Measurements from ENCODE around the gene SH3BP2. TPM values are rescaled to one million over a fixed set of nuclear protein-coding genes. Genes with fewer than 3 reads are reported as not detected.
"Not testable (repeated sequence)": the region's sequence is repeated elsewhere in the genome, so short reads cannot be mapped to it uniquely, and the experiment has no call there.

The SH3BP2 gene
- polyA plus RNA-seq, 4 donors = 20.8 to 58.7 (median 41.4) TPM

DNA sequence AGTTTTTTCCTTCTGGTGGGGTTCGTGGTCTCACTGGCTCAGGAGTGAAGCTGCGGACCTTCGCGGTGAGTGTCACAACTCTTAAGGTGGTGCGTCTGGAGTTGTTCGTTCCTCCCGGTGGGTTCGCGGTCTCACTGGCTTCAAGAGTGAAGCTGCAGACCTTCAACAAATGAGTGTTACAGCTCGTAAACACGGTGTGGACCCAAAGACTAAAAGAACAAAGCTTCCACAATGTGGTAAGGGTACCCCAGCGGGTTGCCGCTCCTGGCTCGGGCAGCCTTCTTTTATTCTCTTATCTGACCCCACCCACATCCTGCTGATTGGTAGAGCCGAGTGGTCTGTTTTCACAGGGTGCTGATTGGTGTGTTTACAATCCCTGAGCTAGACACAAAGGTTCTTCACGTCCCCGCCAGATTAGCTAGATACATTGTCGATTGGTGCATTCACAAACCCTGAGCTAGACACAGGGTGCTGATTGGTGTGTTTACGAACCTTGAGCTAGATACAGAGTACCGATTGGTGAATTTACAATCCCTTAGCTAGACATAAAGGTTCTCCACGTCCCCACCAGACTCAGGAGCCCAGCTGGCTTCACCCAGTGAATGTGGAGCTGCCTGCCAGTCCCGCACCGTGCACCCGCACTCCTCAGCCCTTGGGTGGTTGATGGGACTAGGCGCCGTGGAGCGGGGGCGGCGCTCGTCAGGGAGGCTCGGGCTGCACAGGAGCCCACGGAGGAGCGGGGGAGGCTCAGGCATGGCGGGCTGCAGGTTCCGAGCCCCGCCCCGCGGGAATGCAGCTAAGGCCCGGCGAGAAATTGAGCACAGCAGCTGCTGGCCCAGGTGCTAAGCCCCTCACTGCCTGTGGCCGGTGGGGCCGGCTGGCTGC lies 30.2 kb upstream of the SH3BP2 start:
- DNase-seq (ENCODE audit: low read depth in 4 of 4, low spot score in 2 of 4) = not testable (repeated sequence)

DNA sequence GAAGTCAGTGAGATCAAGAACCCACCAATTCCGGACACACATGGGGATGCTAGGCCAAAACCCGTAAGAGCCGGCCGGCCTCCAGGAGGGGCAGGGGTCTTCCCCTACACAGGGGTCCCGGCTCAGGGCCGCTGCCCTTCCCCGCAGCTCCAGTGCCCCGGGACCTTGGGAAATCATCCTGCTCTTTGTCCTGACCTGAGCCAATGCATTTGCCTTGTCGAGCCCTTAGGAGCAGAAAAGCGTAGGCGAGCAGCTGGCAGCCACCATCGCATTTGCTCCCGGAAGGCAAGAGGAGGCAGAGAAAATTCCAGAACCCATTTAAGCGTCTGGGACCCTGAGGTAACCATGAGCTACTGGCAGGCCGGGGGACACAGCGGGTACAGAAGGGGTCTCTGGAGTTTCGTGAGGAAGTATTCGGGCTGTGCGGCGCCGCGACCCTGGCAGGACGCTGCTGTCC lies 29.3 kb upstream of the SH3BP2 start:
- DNase-seq (ENCODE audit: low read depth in 4 of 4, low spot score in 2 of 4) = no peak

DNA sequence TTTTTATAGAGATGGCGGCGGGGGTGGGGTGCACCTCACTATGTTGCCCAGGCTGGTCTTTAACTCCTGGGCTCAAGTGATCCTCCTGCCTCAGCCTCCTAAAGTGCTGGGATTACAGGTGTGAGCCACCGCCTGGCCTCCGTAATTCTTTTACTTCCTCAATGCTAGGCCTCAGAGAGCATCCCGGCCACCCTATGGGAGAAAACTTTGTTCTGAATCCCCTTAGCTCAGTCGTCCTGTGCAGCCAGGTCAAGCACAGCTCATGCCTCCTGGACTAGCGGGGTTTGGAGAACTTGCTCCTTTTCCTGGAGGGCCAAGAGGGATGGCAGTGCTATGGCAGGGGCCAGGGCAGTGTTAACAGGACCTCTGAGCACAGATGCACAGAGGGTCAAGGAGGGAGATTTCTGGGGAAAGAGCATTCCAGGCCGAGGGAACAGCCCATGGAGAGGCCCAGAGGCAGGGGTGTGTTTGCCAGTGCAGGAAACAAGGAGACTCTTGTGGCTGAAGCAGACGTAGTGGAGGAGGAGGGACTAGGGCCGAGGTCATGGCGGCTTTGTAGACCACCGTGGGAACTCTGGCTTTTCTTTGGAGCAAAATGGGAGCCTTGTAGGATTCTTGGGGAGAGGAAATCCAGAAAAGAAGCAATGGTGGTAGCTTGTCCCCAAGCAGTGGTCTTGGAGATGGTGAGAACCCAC lies 26.9 kb upstream of the SH3BP2 start:
- DNase-seq (ENCODE audit: low read depth in 4 of 4, low spot score in 2 of 4) = no peak

- no peak for DNase-seq (ENCODE audit: low read depth in 4 of 4, low spot score in 2 of 4)
These were observed 25.7 kb upstream of the SH3BP2 start for GRCh38 chr4:2767046-2767704.

- DNase-seq (ENCODE audit: low read depth in 4 of 4, low spot score in 2 of 4) = no peak
These were observed 25.2 kb upstream of the SH3BP2 start for GRCh38 chr4:2767705-2768074.

DNA sequence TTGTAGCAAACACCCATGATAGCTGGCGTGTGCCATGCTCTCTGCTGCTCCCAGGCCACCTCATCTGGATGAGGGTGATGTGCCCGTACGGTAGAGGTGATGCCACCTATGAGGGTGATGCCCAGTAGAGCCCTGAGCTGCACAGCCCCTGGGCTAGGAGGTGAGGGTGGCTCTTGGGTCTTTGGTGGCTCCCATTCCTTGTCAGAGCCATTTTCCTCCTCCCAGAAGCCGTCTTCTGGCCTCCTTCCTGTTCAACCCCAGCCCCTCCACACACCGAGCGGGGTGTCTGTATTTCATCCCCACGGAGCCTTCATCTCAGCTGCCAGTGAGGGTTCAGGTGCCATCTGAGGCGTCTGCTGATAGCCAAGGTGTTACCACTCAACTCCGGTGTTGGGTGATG lies 24.8 kb upstream of the SH3BP2 start:
- DNase-seq (ENCODE audit: low read depth in 4 of 4, low spot score in 2 of 4) = no peak

DNA sequence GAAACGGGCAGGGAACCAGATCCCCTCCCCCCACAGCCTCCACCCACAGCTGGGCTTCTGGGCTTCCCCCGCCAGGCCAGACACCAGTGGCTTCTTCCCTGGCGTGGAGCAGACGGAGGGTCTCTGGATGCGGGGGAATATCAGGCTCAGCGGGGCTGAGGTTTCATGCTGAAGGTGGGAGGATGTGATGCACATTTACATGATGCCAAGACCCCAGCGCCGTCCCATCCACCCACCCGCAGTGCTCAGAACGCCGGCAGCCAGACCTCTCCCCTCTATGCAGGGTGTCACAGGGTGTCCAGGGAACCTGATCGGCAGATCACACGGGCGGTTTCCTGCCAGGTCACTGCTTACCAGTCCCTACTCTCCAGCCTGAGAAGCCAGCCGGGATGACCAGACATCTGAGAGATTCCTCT lies 24.0 kb upstream of the SH3BP2 start:
- no peak for DNase-seq (ENCODE audit: low read depth in 4 of 4, low spot score in 2 of 4)

DNA sequence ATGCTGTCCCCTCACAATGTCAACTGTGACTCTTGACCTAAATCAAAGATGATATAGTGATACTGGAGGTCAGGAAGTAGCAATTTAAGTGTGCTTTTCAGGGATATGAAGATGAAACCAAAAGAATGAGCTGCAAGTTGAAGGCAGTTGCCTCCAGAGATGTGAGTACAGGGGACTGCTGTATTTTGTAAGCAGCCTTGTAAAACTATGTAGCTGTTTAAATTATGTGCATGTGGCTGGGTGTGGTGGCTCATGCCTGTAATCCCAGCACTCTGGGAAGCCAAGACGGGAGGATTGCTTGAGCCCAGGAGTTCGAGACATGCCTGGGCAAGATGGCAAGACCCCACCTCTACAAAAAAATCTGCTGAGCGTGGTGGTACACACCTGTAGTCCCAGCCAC lies 21.6 kb upstream of the SH3BP2 start:
- no peak for DNase-seq (ENCODE audit: low read depth in 4 of 4, low spot score in 2 of 4)

- DNase-seq (ENCODE audit: low read depth in 4 of 4, low spot score in 2 of 4) = not testable (repeated sequence)
These were observed 12.2 kb upstream of the SH3BP2 start for GRCh38 chr4:2780643-2781042.

DNA sequence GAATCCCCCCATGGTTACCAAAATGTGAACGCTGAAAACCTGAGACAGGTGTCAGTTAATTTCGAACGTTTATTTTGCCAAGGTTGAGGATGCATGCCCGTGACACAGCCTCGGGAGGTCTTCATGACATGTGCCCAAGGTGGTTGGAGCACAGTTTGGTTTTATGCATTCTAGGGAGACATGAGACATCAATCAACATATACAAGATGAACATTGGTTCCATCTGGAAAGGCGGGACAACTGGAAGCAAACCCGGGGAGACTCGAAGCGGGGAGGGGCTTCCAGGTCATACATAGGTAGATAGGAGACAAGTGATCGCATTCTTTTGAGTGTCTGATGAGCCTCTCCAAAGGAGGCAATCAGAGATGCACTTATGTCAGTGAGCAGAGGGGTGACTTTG lies 11.0 kb upstream of the SH3BP2 start:
- no peak for DNase-seq (ENCODE audit: low read depth in 4 of 4, low spot score in 2 of 4)

- no peak for DNase-seq (ENCODE audit: low read depth in 4 of 4, low spot score in 2 of 4)
These were observed 9.1 kb upstream of the SH3BP2 start for GRCh38 chr4:2783790-2784189.

DNA sequence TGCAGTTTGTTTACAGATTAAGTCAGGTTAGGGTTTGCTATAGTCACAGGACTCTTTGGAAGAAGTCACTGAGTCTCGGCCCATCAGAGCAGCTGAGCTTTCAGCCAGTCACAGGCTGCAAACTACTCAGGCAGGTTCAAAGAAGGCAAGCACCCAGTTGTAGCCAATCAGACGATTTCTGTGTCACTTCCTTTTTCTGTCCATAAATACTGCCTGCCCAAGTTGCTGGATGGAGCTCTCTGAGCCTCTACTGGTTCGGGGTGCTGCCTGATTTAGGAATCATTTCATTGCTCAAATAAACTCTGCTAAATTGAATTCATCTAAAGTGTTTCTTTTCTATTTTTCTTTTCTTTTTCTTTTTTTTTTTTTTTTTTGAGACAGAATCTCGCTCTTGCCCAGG lies 7.3 kb upstream of the SH3BP2 start:
- DNase-seq (ENCODE audit: low read depth in 4 of 4, low spot score in 2 of 4) = no peak

DNA sequence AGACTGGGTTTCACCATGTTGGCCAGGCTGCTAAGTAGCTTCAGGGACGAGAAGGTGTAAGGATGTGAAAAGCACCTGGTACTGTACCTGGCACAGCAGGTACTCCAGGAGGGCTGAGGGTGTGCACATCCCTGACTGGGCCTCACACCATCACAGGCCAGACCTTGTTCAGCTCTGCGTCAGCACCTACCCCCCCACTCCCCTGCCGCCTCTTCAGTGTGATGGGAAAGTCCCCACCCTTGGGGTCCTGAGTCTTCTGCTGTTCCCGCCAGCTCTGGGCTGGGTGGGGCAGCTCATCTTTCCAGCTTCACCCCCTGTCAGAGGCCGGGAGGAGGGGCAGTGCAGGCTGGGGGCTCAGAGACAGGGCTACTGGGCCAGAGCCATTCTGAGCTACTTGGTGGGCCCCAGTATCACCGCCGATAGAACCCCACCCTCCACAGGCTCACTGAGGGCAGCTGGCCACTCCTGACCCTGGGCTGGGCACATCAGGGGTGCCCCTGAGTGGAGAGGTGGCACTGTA lies 6.7 kb upstream of the SH3BP2 start:
- no peak for DNase-seq (ENCODE audit: low read depth in 4 of 4, low spot score in 2 of 4)

DNA sequence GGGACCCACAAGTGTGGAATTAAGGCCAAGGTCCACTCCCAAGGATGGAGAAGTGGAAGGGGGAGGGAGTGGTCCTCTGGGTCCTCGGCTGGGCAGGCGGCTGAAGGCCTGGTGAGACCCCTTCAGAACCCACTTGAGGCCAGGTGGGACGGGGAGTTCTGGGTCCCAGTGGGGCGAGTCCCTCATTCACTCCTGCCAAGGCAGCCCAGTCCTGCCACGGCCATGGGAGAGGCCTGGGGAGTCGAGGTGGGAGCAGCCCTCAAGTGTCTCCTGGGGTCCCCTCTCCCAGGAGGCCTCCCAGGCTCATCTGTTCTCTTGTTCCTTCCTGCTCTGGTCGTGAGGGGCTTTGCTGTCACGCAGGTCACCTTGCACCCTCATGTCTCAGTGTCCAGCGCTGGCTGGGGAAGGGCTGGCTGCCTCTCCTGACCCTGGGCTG lies 6.1 kb upstream of the SH3BP2 start:
- DNase-seq (ENCODE audit: low read depth in 4 of 4, low spot score in 2 of 4) = no peak

DNA sequence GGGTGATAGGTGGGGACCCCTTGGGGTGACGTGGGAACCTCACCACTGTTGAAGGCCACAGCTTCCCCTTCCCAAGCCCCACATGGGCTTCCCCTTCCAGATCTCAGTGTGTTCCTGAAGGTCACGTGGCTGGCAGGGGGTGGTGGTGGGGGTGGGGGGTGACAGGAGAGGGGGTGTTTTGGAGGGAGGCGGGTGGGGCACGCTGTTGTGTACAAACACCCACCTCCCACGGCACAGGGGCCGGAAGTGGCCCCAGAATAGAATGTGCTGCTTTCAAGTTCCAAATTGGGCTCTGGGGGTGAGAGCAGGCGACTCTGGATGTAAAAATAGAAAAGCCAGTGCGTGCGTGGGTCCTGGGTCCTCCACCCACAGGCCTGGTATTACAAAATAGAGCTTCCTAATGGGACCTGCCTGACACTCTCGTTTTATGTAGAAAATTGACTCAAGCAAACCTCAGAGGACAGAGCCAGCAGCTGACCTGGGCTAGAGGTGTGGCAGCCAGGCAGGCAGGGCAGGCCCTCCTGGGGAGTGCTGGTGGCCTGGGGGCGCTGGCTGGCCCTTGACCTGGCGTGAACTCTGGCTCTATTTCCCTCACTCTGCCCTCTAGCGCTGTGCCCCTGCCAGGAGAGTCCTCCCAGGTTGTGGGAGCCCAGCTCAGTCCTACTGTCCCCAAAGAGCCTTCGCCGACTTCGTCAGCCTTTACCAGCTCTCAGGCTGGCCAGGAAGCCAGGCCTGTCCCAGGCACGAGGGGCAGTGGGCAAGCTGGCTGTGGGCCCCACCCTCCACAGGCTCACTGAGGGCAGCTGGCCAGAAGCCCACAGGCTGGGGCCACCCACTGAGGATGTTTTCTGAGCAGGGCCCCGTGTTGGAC lies 5.4 kb upstream of the SH3BP2 start:
- no peak for DNase-seq (ENCODE audit: low read depth in 4 of 4, low spot score in 2 of 4)

DNA sequence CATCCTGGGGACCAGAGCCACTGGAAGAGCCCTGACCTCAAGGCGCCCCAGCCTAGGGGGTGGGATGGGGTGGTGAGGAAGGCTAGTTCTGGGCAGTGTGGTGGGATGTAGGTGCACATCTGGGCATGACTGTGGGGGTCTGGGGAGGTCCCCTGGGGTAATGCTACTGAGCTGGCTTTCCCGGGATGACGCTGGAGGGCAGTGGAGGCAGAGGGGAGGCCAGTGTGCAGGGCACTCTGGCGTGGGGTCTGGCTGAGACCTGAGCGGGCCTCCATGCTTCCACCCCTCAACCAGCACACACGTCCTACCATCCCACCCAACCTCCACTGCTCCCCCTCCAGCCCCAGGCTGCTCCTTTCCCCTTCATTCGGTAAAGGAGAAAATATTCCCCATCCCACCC lies 4.8 kb upstream of the SH3BP2 start:
- DNase-seq (ENCODE audit: low read depth in 4 of 4, low spot score in 2 of 4) = no peak

DNA sequence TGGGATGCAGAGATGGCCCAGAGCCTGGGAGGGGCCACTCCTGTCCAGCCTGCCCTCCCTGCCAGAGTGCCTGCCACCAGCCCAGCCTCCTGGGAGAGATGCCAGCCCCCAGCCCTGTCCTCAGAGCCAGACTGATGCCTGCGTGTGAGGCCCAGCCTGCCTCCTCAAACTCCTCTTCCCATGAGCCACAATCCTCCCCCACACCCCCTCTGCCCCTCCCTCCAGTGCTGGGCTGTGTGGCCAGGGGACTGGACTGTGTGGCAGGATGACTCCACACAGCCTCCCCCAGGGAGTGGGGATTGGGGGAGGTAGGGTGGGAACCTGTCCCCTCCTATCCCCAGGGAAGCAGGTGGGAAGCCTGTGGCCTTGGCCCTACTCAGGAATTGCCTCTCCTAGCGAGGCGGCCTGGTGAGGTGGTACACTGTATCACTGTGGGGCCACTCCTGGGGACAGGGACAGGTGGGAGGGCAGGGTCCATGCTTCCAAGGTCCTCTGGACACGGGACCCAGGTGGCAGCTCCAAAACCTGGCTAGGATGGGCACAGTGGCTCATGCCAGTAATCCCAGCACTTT lies 4.3 kb upstream of the SH3BP2 start:
- DNase-seq (ENCODE audit: low read depth in 4 of 4, low spot score in 2 of 4) = no peak

DNA sequence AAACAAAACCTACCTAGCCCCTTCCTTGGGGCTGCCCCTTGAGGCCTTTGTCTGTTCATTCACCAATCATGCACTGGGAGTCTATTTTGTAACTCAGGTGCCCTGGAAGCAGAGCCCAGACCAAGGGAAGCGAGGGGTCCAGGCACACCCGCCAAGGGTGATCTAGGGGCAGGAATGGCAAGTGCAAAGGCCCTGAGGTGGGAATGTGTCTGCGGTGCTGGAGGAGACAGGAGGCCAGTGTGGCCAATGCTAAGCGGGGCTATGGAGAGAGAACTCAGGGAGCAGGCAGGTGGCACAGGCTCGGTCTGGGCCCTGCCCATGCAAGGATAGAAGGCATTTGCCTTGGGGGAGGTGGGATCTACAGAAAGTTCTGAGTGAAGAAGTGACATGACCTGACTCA lies 3.5 kb upstream of the SH3BP2 start:
- no peak for DNase-seq (ENCODE audit: low read depth in 4 of 4, low spot score in 2 of 4)

GRCh38 chr4:2789793-2790582 lies 2.9 kb upstream of the SH3BP2 start:
- DNase-seq (ENCODE audit: low read depth in 4 of 4, low spot score in 2 of 4) = no peak
